ENCODE results near the gene RTEL1.

- TF ChIP-seq CTCF (IDR thresholded peaks at IDR 0.05) (no peak), POLR2A (IDR thresholded peaks at IDR 0.05) (no peak)
Observed at GRCh38 chr20:63624486-63624885, 33.6 kb upstream of the RTEL1 start.

All from testis (tissue), 2 donors.